ES-I3 (cell line): Measurements from ENCODE around the gene FRMD4A.

Experiments
- H3K36me3 ChIP-seq: 2 replicates; pipeline ENCODE4 v1.6.1; 2013; ENCODE audit warnings: mild to moderate bottlenecking, low read length, control low read depth, moderate library complexity; ENCODE audit not compliant: insufficient read depth
- H3K4me1 ChIP-seq: 2 replicates; pipeline ENCODE4 v1.6.1; 2013; ENCODE audit warnings: mild to moderate bottlenecking, control low read depth, low read length; ENCODE audit not compliant: insufficient read depth
- H3K9ac ChIP-seq: 2 replicates; pipeline ENCODE4 v1.6.1; 2013; ENCODE audit warnings: low read depth, mild to moderate bottlenecking, low read length, moderate library complexity
- H3K9me3 ChIP-seq: 2 replicates; pipeline ENCODE4 v1.6.1; 2013; ENCODE audit warnings: mild to moderate bottlenecking, low read length, moderate library complexity; ENCODE audit not compliant: control insufficient read depth, insufficient read depth

The FRMD4A gene

DNA sequence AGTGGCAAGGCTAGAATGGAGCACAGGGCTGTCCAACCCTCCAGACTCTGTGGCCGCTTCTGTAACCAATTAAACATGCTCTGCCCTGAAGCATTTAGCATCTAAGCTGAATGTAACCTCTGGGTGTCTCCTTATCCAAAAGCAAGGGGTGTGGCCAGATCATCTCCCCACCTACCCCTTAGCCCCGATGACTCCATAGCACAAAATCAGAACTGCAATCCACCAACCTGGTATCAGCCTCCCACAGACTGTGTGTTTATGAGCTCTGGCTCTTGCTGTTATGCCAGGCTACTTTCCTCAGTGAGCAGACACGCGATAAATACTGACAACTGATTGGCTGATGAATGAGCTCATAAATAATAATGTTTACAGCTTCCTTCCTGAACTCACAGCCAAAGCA lies 3.2 kb downstream of the FRMD4A start:
- Histone ChIP-seq H3K36me3 (no peaks in the 10 kb centered on the region), H3K4me1 (peaks cover 28% of the 10 kb centered on the region), H3K9me3 (no peaks in the 10 kb centered on the region), H3K9ac (no peak overlapping the region)

DNA sequence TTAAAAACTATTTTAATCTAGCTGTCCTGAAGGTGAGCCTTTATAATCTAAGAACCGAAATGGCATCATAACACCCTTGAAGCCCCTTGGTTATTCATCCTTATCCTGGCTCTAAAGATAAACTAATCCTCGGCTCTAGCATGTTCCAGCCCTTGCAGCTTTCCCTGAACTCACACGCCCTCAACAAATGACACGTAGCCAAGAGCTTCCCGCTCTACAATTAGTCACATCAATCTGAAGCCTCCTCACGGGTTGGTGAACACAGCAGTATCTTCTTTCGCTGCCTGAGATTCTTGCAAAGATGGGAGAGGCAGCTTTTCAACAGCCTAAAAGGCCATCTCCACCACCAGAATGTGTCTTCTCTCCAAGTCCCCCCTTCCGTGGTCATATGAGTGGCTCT lies 4.1 kb downstream of the FRMD4A start:
- H3K9ac ChIP-seq, result no peak overlapping the region
- no peaks in the 10 kb centered on the region for H3K9me3 ChIP-seq
- no peaks in the 10 kb centered on the region for H3K36me3 ChIP-seq
- peaks cover 28% of the 10 kb centered on the region for H3K4me1 ChIP-seq

DNA sequence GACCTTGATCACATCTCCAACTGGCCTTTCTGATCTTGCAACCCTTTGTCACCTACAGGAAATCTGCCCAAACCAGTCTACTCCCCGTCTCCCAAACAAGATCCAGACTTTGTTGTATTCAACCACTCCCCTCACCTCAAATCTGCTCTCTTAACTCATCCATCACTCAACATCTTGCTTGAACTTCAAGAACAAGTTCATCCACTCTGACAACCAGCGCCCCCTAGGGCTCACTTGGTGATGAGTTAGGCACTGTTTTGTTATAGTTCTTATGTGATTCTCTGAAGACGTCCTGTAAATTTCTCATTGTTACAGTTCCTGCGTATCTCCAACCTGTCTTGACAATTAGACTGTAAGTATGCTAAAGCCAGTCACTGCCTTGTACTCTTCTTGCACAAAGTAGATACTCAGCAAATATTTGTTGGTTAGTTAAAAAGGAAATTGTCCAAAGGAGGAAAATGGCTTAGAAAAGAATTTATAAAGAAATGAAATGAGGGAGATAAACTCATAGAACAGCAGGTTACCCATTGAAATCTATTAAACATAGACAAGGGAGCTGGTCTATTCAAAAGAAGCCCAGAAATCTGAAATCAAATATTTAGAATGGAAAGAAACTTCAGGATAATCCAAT lies 5.3 kb downstream of the FRMD4A start:
- no peaks in the 10 kb centered on the region for H3K36me3 ChIP-seq
- H3K9me3 ChIP-seq, result no peaks in the 10 kb centered on the region
- H3K4me1 ChIP-seq, result peaks cover 21% of the 10 kb centered on the region
- H3K9ac ChIP-seq, result no peak overlapping the region

DNA sequence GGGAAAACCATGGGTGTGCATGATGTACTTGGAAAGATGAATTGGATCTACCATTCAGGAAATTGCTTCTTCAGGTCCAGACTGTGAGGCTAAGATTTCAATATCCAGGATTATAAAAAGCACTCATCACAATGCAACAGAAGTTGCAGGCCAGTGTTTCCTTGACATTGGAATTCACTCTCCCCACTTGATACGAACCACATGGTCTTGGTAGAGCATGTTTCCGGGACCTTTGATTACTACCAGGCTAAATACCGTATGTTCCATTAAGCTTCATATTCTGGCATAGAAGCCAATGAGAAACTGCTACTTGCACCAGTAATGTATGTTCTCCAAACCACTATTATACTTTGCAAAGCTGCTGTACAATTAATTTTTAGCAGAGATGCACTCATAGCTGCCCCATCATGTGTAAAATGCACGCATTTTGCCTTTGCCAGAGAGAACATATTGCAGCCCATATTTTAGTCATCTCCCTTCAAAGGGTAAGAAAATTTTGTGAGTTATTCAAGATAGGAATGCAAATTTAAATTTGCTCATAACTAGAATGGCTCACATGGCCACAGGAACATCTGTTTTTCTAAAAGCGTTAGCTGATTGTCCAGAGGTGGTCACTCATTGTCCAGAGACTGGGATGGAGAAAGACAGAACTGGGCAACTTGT lies 8.1 kb downstream of the FRMD4A start:
- Histone ChIP-seq H3K9me3 (no peaks in the 10 kb centered on the region), H3K9ac (no peak overlapping the region), H3K4me1 (peaks cover 5% of the 10 kb centered on the region; the same call in 1 of the 2 replicates), H3K36me3 (no peaks in the 10 kb centered on the region)

DNA sequence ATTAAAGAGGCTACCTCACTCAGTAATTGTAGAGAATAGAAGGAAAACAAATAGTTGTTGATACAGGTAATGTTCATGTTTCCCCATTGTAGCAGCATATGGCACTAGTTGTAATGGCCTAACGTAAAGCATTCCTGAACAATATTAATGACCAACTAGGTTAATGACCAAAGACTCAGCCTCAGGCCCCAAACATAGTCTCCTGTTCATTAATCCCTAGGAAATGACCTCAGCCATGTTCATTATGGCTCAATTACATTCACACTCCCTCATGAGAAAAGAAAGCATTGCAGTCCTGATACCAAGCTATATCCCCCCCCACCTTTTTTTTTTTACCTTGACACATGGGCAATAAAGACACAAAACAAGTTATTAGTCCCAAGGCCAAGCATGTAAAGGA lies 12.7 kb downstream of the FRMD4A start:
- no peaks in the 10 kb centered on the region for H3K9me3 ChIP-seq

DNA sequence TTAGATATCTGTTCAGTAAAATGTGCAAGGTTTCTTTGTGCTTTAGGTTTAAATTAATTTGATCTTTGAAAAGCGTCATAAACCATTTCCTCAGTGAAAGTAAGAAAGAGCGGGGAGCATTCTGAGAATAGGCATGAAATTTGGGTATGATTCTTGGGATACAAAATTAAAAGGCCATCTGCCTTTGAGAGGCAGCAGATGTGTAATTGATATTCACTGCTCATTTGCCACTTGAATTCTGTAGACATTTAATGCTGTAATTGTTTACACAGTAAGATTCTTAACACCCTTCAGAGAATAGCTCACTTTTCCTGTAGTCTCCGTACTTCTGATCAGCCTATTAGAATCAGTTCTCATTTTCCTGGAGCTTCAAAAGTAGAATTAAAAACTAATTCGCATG lies 18.7 kb downstream of the FRMD4A start:
- no peaks in the 10 kb centered on the region for H3K9me3 ChIP-seq
- no peak overlapping the region for H3K9ac ChIP-seq
- H3K36me3 ChIP-seq, result no peaks in the 10 kb centered on the region
- H3K4me1 ChIP-seq, result no peaks in the 10 kb centered on the region

More for the DNA sequence above, 12.7 kb downstream of the FRMD4A start:
- Histone ChIP-seq H3K4me1 (no peaks in the 10 kb centered on the region), H3K36me3 (no peaks in the 10 kb centered on the region), H3K9ac (no peak overlapping the region)

DNA sequence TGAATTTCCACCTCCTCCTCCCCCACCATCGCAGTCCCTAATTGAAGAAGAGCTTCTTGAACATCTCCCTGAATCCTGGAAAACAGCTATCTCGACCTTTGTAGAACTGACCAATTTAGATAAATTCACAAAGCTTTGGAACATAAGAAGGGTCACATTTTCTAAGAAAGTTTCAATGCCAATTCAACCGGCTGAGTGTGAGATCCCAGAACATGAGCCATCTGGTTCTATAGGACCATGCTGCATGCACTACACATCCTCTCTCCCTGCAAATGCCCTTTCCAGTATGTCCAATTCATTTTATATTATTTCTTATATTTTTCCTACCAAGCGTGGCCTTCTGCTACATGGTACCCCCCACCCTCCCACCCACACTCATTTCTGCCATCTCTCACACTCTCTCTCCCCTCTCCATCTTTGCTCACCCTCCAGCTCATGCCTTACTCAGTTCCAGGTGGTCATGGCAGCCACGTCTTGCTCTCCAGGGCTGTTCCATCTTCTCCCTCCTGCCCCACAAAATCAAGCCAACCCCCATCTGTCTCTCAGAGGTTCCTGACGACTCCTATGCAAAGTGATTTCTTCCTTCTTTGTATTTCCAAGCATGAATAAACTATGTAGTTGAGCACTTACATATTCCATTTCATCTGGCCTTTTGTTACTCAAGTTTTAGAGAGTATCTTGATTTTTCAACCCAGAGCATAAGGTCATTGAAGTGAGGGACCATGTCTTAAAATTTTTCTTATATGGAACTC lies 19.3 kb downstream of the FRMD4A start:
- H3K9me3 ChIP-seq, result no peaks in the 10 kb centered on the region
- H3K36me3 ChIP-seq, result no peaks in the 10 kb centered on the region

DNA sequence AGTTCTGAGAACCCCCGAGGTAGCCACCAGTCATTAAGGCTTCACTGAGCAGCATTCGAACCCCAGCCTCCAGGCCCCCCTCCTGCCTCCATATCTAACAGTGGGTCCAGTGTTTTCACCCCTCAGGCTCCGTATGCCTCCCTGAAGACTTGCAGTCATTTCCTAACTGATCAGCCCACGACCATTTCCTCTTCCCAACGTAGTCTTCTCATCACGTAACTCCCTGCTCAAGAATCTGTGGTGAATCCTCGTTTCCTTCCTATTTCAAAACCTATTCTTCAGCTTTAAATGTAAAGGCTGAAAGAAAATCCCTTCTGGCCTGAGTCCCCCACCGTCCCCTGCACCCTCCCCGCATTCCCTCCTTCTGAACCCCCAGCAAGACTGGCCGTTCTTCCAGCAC lies 21.1 kb downstream of the FRMD4A start:
- no peaks in the 10 kb centered on the region for H3K36me3 ChIP-seq
- no peaks in the 10 kb centered on the region for H3K9me3 ChIP-seq
- H3K4me1 ChIP-seq, result no peaks in the 10 kb centered on the region
- no peak overlapping the region for H3K9ac ChIP-seq

More for the DNA sequence above, 19.3 kb downstream of the FRMD4A start:
- no peaks in the 10 kb centered on the region for H3K4me1 ChIP-seq
- no peak overlapping the region for H3K9ac ChIP-seq

DNA sequence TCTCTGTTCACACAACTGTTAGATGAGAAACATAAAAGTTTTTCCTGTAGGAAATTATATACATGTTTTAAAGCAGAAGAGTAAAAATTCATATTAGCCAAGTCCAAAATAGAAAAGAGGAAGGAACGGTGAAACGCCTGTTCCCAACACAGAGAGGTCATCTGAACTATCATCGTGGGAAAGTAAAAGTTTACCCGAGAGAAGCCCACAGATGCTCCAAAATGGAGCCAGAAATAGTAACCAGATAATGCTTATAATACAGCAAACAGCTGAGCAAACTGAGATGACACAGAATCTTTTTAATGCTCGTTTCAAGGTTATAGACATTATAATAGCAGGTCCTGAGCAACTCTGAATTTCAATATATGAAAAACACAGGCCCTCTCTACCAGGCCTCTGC lies 24.5 kb downstream of the FRMD4A start:
- Histone ChIP-seq H3K9ac (no peak overlapping the region), H3K36me3 (no peaks in the 10 kb centered on the region), H3K4me1 (no peaks in the 10 kb centered on the region), H3K9me3 (no peaks in the 10 kb centered on the region)

DNA sequence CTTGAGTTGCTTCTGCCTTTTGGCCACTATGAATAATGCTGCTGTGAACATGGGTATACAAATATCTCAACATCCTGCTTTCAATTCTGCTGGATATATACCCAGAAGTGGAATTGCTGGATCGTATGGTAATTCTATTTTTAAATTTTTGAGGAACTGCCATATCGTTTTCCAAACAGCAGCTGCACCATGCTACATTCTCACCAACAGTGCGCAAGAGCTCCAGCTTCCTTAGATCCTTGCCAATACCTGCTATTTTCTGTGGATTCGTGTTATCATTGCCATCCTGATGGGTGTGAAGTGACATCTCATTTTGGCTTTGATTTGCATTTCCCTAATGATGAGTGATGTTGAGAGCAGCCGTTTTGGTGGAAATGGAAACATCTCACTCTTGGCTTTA lies 26.7 kb downstream of the FRMD4A start:
- Histone ChIP-seq H3K36me3 (no peaks in the 10 kb centered on the region), H3K4me1 (no peaks in the 10 kb centered on the region), H3K9me3 (no peaks in the 10 kb centered on the region), H3K9ac (no peak overlapping the region)

DNA sequence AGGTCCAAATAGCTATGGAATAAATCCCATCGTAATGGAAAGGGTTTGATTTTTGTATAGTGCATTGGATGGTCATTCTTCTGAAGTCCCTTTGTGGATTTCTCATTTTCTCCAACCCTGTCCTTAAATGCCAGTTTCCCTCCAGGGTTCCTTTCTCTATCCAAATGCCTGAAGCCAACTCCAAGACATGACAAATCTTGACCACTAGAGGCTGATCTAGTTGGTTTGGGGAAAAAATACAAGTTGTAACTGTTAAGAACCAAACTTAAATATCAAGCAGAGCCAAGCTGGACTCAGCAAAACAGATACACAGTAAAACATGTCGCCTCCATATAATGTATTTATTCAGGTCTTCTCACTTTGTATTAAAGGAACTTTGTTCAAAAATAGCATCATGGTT lies 28.7 kb downstream of the FRMD4A start:
- Histone ChIP-seq H3K36me3 (no peaks in the 10 kb centered on the region), H3K9me3 (no peaks in the 10 kb centered on the region), H3K4me1 (no peaks in the 10 kb centered on the region)

DNA sequence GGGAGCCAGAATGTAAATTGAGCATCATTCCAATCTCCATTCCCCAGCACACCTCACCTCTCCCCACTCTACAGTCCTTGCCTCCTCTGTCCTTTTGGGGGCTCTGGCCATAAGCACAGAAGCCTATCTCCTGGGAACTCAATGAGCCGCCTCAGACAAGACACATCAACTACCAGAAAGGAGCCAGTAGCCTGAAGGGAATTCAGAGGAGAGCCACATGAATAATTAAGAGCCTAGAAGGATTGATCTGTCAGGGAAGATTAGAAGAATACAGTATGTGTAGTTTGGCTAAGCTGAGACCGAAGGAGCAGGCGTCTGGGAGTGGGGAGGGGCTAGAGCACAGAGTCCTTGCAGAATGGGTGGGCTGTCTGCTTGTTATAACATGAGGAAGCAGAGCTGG lies 31.2 kb downstream of the FRMD4A start:
- no peaks in the 10 kb centered on the region for H3K9me3 ChIP-seq
- no peak overlapping the region for H3K9ac ChIP-seq
- H3K36me3 ChIP-seq, result no peaks in the 10 kb centered on the region
- H3K4me1 ChIP-seq, result 0 out of 2 replicates have a peak, but pooled peaks cover 4% of the 10 kb centered on the region

More for the DNA sequence above, 28.7 kb downstream of the FRMD4A start:
- H3K9ac ChIP-seq, result no peak overlapping the region

DNA sequence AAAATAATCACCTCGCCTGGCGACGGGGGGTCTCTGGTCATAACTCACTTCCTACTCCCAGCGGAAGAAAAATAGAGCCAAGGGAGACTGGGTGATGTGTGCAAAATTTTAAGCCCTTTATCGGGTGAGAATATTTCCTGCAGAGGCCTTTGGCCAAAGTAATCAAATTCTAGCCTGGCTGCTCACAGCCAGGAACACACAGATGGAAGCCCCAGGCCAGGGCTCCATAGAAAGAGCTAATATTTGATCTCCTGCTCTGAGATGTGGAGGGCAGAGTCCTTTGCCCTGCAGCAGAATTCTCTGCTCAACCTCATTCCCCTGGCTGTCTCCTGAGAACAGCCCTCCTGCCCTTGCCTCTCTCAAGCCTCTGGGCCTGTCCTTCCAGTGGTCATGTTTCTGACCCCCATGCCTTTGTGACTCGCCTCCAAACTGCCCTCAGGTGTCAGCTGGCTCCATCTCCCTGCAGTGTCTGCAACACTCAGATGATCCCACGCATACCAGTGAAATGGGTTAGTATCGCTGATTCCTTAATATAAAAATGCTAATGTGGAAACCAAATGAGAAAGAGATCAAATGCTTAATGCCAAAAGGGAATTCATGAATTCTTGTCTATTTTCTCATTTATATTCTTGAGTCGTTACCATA lies 34.5 kb downstream of the FRMD4A start:
- Histone ChIP-seq H3K4me1 (0 out of 2 replicates have a peak, but pooled peaks cover 4% of the 10 kb centered on the region), H3K36me3 (no peaks in the 10 kb centered on the region), H3K9ac (no peak overlapping the region), H3K9me3 (peaks cover 6% of the 10 kb centered on the region; the same call in 1 of the 2 replicates)

DNA sequence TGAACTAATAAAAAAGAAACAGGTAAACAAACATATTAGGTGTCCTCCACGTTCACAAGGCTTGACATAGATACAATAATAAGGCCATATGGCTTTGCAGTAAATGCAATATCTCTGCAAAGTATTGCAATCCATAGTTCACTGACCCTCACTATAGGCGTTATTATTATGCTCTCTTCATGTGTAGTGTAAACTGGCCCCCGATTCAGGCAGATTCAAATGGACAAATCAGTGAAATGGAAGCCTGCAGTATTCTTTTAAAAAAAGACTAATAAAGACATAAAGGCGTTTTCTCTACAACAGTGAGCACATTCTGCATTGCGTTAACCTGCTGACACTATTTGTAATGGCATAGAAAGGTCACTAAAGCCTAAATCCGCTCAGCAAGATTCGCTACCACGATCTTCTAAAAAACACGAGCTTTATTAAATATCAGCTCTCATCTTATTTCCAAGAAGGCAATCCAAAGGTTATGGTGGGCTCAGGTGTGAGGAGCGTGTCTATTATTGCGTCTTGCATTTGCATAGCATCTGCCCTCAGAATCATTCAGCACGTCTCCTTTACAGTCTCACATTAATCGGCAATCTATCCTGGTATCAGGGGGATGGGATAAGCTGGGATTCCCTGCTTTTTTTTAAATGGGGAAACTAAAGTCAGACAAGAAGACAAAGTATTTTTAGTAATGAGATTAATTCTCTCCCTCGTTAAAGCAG lies 36.2 kb downstream of the FRMD4A start:
- Histone ChIP-seq H3K9me3 (peaks cover 6% of the 10 kb centered on the region; the same call in 1 of the 2 replicates), H3K4me1 (0 out of 2 replicates have a peak, but pooled peaks cover 4% of the 10 kb centered on the region), H3K36me3 (no peaks in the 10 kb centered on the region), H3K9ac (no peak overlapping the region)
